Activated CD8-positive, alpha-beta memory T cell treated with anti-CD3 and anti-CD28 coated beads, Interleukin-2, amount 10 ng/mL, durations not matched to agents 7 days and 5 days (primary cell): ENCODE data around the gene RAP1A. TPM values are rescaled to one million over a fixed set of nuclear protein-coding genes. Genes with fewer than 3 reads are reported as not detected.
A peak's percentile ranks its signal among the peaks of the same experiment; 100 is the strongest.

Experiments
- ATAC-seq: fragments of 150-1000 bp; cut with Tn5 transposase; one replicate; pipeline ENCODE4 v1.10.0; 2021; ENCODE audit warnings: moderate library complexity
- CTCF ChIA-PET: fragments of 350-600 bp; sonication (Branson Sonifier 250); formaldehyde crosslinking; loops from one replicate; lab custom pipeline; 2021; ENCODE audit warnings: antibody characterized with exemption; lab: Charles Lee
- DNase-seq: peaks from one replicate; pipeline ENCODE4 v3.0.0-alpha.2; 2020
- H3K27ac Mint-ChIP-seq: one replicate; pipeline ENCODE4 v1.8.0; 2021; ENCODE audit warnings: mild to moderate bottlenecking, mixed read lengths
- H3K27me3 Mint-ChIP-seq: one replicate; pipeline ENCODE4 v1.8.0; 2021; ENCODE audit warnings: mixed read lengths
- H3K36me3 Mint-ChIP-seq: one replicate; pipeline ENCODE4 v1.8.0; 2021; ENCODE audit warnings: mild to moderate bottlenecking, mixed read lengths
- H3K4me1 Mint-ChIP-seq: one replicate; pipeline ENCODE4 v1.8.0; 2021; ENCODE audit warnings: mixed read lengths
- H3K4me3 Mint-ChIP-seq: one replicate; pipeline ENCODE4 v1.8.0; 2021; ENCODE audit warnings: mild to moderate bottlenecking, moderate library complexity, mixed read lengths
- H3K9me3 Mint-ChIP-seq: one replicate; pipeline ENCODE4 v1.8.0; 2022; ENCODE audit warnings: low read depth, mixed read lengths
- total RNA-seq, 2 experiments: library from RNA; stranded (reverse); gene quantifications; one replicate each; pipeline ENCODE4 v1.2.3, GENCODE V29; 2021

Gene RAP1A
- total RNA-seq = 100 to 1,000 TPM; 161 to 224 TPM

GRCh38 chr1:111619635-111620440 lies at the start of gene RAP1A:
RAP1A (plus strand) TSS chr1:111619789; CDS start chr1:111691361, 71,572 bp downstream.
- Mint-ChIP-seq H3K4me3 (peak within 1 kb of the TSS; percentile 94), H3K36me3 (peaks cover 37% of the 10 kb centered on the region), H3K4me1 (peaks cover 68% of the 10 kb centered on the region), H3K9me3 (no peaks in the 10 kb centered on the region), H3K27me3 (no peaks in the 10 kb centered on the region), H3K27ac (peak within 1 kb of the TSS; percentile 92)
- CTCF ChIA-PET = interaction anchor here (0.6 to 12.5 kb wide), 8 partner anchors 8 to 112 kb away, joined by 3 to 102 read pairs (median 8); no protein-coding TSS in a partner anchor
- DNase-seq = peak; percentile 96
- ATAC-seq = peak; percentile 78

- no peak overlapping the region for H3K4me3 Mint-ChIP-seq
- peaks cover 5% of the 10 kb centered on the region for H3K36me3 Mint-ChIP-seq
- no peaks in the 10 kb centered on the region for H3K27me3 Mint-ChIP-seq
- H3K9me3 Mint-ChIP-seq = no peaks in the 10 kb centered on the region
- H3K4me1 Mint-ChIP-seq = peaks cover 21% of the 10 kb centered on the region
- DNase-seq (no peak), ATAC-seq (no peak)
- H3K27ac Mint-ChIP-seq = no peak overlapping the region
- CTCF ChIA-PET = interaction anchor here (1.4 kb wide), 1 partner anchor 35 kb away, joined by 3 read pairs; no protein-coding TSS in a partner anchor
These were observed 49.7 kb upstream of the RAP1A start for GRCh38 chr1:111569913-111570312.

- peak; percentile 39 for ATAC-seq
- H3K4me1 Mint-ChIP-seq = peaks cover 21% of the 10 kb centered on the region
- CTCF ChIA-PET = interaction anchor here (0.9 to 2.1 kb wide), 6 partner anchors 10 to 63 kb away, joined by 3 to 10 read pairs (median 4); no protein-coding TSS in a partner anchor
- peaks cover 5% of the 10 kb centered on the region for H3K36me3 Mint-ChIP-seq
- H3K9me3 Mint-ChIP-seq = no peaks in the 10 kb centered on the region
- H3K27me3 Mint-ChIP-seq = no peaks in the 10 kb centered on the region
- no peak overlapping the region for H3K4me3 Mint-ChIP-seq
- H3K27ac Mint-ChIP-seq = no peak overlapping the region
- DNase-seq = peak; percentile 62
These were observed 48.8 kb upstream of the RAP1A start for GRCh38 chr1:111570781-111571181.

- no peak overlapping the region for H3K27ac Mint-ChIP-seq
- CTCF ChIA-PET = interaction anchor here (0.9 to 2.1 kb wide), 6 partner anchors 10 to 64 kb away, joined by 3 to 10 read pairs (median 4); no protein-coding TSS in a partner anchor
- DNase-seq (no peak), ATAC-seq (no peak)
- H3K9me3 Mint-ChIP-seq = no peaks in the 10 kb centered on the region
- peaks cover 21% of the 10 kb centered on the region for H3K4me1 Mint-ChIP-seq
- no peak overlapping the region for H3K4me3 Mint-ChIP-seq
- H3K36me3 Mint-ChIP-seq = peaks cover 7% of the 10 kb centered on the region
- no peaks in the 10 kb centered on the region for H3K27me3 Mint-ChIP-seq
These were observed 48.4 kb upstream of the RAP1A start for GRCh38 chr1:111571239-111571638.

GRCh38 chr1:111571987-111572386 lies 47.6 kb upstream of the RAP1A start:
- Mint-ChIP-seq H3K27ac (no peak overlapping the region), H3K36me3 (peaks cover 7% of the 10 kb centered on the region), H3K9me3 (no peaks in the 10 kb centered on the region), H3K4me1 (peaks cover 21% of the 10 kb centered on the region), H3K27me3 (no peaks in the 10 kb centered on the region), H3K4me3 (no peak overlapping the region)
- CTCF ChIA-PET = interaction anchor here (1.3 to 2.1 kb wide), 4 partner anchors 17 to 64 kb away, joined by 3 to 10 read pairs (median 5); no protein-coding TSS in a partner anchor
- DNase-seq = no peak
- ATAC-seq = no peak

- Mint-ChIP-seq H3K27ac (no peak overlapping the region), H3K4me3 (no peak overlapping the region), H3K36me3 (peaks cover 2% of the 10 kb centered on the region), H3K27me3 (no peaks in the 10 kb centered on the region), H3K9me3 (no peaks in the 10 kb centered on the region), H3K4me1 (no peaks in the 10 kb centered on the region)
- no peak for ATAC-seq
- DNase-seq = no peak
- CTCF ChIA-PET = interaction anchor here (0.9 to 1.4 kb wide), 2 partner anchors 11 to 139 kb away, joined by 3 to 5 read pairs; no protein-coding TSS in a partner anchor
These were observed 43.0 kb upstream of the RAP1A start for GRCh38 chr1:111576547-111576946.

GRCh38 chr1:111577814-111578213 lies 41.8 kb upstream of the RAP1A start:
- peaks cover 3% of the 10 kb centered on the region for H3K4me1 Mint-ChIP-seq
- no peaks in the 10 kb centered on the region for H3K9me3 Mint-ChIP-seq
- H3K27ac Mint-ChIP-seq = no peak overlapping the region
- no peak for DNase-seq
- peaks cover 2% of the 10 kb centered on the region for H3K36me3 Mint-ChIP-seq
- CTCF ChIA-PET = interaction anchor here (0.6 kb wide), 1 partner anchor 897 kb away, joined by 3 read pairs; no protein-coding TSS in a partner anchor
- no peak for ATAC-seq
- H3K27me3 Mint-ChIP-seq = no peaks in the 10 kb centered on the region
- H3K4me3 Mint-ChIP-seq = no peak overlapping the region

- CTCF ChIA-PET = interaction anchor here (0.7 to 1.7 kb wide), 5 partner anchors 10 to 189 kb away, joined by 3 to 9 read pairs (median 3); no protein-coding TSS in a partner anchor
- H3K27ac Mint-ChIP-seq = no peak overlapping the region
These were observed 38.4 kb upstream of the RAP1A start for GRCh38 chr1:111581166-111581565.

GRCh38 chr1:111582016-111582415 lies 37.6 kb upstream of the RAP1A start:
- DNase-seq (no peak), ATAC-seq (no peak)
- no peaks in the 10 kb centered on the region for H3K36me3 Mint-ChIP-seq
- CTCF ChIA-PET = interaction anchor here (1.3 to 1.7 kb wide), 4 partner anchors 9 to 188 kb away, joined by 3 to 9 read pairs (median 4); no protein-coding TSS in a partner anchor
- no peaks in the 10 kb centered on the region for H3K27me3 Mint-ChIP-seq
- H3K4me1 Mint-ChIP-seq = peaks cover 4% of the 10 kb centered on the region
- peak overlapping the region; percentile 39 for H3K27ac Mint-ChIP-seq
- H3K4me3 Mint-ChIP-seq = no peak overlapping the region
- no peaks in the 10 kb centered on the region for H3K9me3 Mint-ChIP-seq

More at GRCh38 chr1:111581166-111581565, 38.4 kb upstream of the RAP1A start:
- H3K4me3 Mint-ChIP-seq = no peak overlapping the region
- peaks cover 4% of the 10 kb centered on the region for H3K4me1 Mint-ChIP-seq
- no peaks in the 10 kb centered on the region for H3K9me3 Mint-ChIP-seq
- no peaks in the 10 kb centered on the region for H3K27me3 Mint-ChIP-seq
- ATAC-seq (no peak), DNase-seq (no peak)
- H3K36me3 Mint-ChIP-seq = no peaks in the 10 kb centered on the region

GRCh38 chr1:111582644-111583618 lies 36.7 kb upstream of the RAP1A start:
- Mint-ChIP-seq H3K27ac (no peak overlapping the region), H3K9me3 (no peaks in the 10 kb centered on the region), H3K27me3 (no peaks in the 10 kb centered on the region), H3K4me1 (peaks cover 4% of the 10 kb centered on the region), H3K4me3 (no peak overlapping the region), H3K36me3 (no peaks in the 10 kb centered on the region)
- no peak for DNase-seq
- CTCF ChIA-PET = interaction anchor here (0.6 to 1.7 kb wide), 6 partner anchors 8 to 187 kb away, joined by 3 to 9 read pairs (median 3); no protein-coding TSS in a partner anchor
- ATAC-seq = no peak

GRCh38 chr1:111585447-111586086 lies 34.0 kb upstream of the RAP1A start:
- Mint-ChIP-seq H3K4me1 (peaks cover 12% of the 10 kb centered on the region), H3K9me3 (no peaks in the 10 kb centered on the region), H3K27me3 (no peaks in the 10 kb centered on the region), H3K36me3 (peaks cover 2% of the 10 kb centered on the region), H3K27ac (no peak overlapping the region), H3K4me3 (no peak overlapping the region)
- ATAC-seq (no peak), DNase-seq (no peak)
- CTCF ChIA-PET = interaction anchor here (0.9 to 2.0 kb wide), 4 partner anchors 15 to 78 kb away, joined by 3 to 8 read pairs (median 4); no protein-coding TSS in a partner anchor

GRCh38 chr1:111586112-111586511 lies 33.5 kb upstream of the RAP1A start:
- no peak for DNase-seq
- Mint-ChIP-seq H3K36me3 (peaks cover 2% of the 10 kb centered on the region), H3K27me3 (no peaks in the 10 kb centered on the region), H3K4me1 (peaks cover 16% of the 10 kb centered on the region), H3K27ac (no peak overlapping the region), H3K4me3 (no peak overlapping the region), H3K9me3 (no peaks in the 10 kb centered on the region)
- CTCF ChIA-PET = interaction anchor here (1.0 to 2.0 kb wide), 3 partner anchors 17 to 78 kb away, joined by 3 to 8 read pairs (median 5); no protein-coding TSS in a partner anchor
- ATAC-seq = no peak
